NCI-H774 (cell line): ENCODE data around the gene AMHR2.
"Not testable (repeated sequence)": the region's sequence is repeated elsewhere in the genome, so short reads cannot be mapped to it uniquely, and the experiment has no call there.

Experiments used
- DNase-seq: peaks from one replicate; lab custom pipeline; 2025; lab: John Stamatoyannopoulos, UW

The AMHR2 gene

GRCh38 chr12:53423597-53423996 lies at the start of gene AMHR2:
AMHR2 (plus strand) TSS chr12:53423855; CDS start chr12:53423935, 80 bp downstream.
- DNase-seq, result no peak

GRCh38 chr12:53374277-53374676 lies 49.4 kb upstream of the AMHR2 start:
- DNase-seq, result not testable (repeated sequence)

- DNase-seq, result no peak
These were observed 46.9 kb upstream of the AMHR2 start for GRCh38 chr12:53376747-53377146.

DNA sequence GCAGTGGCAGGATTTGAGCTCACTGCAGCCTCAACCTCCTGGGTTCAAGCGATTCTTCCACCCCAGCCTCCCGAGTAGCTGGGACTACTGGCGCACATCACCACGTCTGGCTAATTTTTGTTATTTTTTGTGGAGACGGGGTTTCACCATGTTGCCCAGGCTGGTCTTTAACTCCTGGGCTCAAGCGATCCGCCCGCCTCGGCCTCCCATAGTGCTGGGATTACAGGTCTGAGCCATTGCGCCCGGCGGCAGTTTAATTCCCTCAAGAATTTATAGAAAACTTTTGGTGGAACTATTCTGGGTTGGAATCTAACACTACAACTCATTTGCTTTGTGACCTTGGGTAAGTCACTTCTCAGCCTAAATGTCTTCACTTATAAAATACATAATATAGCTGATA lies 45.4 kb upstream of the AMHR2 start:
- DNase-seq, result no peak

DNA sequence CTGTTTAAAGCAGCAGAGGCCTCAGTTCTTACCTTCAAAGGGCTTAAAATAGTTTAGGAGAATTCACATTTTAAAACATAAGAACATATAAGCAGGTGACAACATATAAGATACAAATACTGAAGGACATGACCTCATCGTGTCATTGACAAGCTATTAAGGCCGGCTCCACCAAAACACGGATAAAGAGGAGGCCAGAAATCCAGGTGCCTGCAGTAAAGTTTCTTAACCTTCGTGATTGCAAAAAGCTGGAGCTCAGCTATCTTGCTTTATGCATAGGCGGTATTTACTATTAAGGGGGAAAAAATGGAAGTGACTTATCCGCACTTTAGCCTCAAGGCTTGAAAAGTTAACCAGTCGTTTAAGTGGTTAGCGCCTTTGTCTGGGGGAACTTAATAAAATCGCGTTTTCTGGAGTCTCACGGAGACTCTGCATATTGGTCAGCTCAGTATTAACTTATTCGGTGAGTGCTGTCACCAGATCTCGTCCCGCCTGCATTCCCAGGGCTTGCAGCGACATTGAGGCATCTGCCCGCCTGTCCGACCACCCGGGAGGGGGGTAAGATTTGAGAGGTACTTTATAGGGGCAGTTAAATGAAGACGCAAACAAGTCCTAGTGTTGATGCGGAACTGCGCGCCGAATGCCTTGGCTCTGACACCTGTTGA lies 44.8 kb upstream of the AMHR2 start:
- peak; percentile 26 for DNase-seq

DNA sequence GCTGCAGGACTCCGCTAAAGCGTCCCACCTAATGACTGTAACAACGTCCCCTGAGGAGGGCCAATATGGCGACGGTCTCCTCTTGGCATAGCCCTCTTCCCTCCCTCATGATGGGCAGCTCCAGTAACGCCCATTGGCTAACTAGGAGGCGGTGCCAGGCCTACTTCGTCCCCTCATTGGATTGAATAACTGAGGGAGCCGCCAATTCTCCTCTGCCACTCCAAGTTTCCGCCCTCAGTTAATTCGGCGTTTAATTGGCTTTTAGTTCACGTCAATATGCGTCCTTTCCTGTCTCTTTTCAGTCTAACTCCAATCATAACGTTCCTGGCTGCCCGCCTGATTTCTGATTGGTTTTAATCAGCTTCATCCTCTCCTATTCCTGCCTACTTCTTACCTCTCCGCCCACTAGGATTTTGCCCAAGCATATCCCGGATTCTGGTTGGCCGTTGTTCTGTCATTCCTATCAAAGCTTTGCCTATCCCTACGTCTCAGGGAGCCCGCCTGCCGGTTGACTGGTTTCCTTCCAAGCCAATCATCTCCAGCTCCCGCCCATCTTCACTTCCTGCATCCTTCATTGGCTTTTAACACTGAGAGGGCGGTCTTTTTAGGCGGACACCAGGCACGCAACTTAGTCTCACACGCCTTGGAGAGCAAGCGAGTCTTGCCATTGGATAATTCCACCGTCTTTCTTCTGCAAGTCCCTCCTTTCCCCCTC lies 44.1 kb upstream of the AMHR2 start:
- DNase-seq, result peak; percentile 100

- DNase-seq, result peak; percentile 97
These were observed 43.4 kb upstream of the AMHR2 start, which contains the start of gene SP1 for GRCh38 chr12:53380104-53380793. SP1 (plus strand) TSS chr12:53380176; CDS start chr12:53380292, 116 bp downstream.

DNA sequence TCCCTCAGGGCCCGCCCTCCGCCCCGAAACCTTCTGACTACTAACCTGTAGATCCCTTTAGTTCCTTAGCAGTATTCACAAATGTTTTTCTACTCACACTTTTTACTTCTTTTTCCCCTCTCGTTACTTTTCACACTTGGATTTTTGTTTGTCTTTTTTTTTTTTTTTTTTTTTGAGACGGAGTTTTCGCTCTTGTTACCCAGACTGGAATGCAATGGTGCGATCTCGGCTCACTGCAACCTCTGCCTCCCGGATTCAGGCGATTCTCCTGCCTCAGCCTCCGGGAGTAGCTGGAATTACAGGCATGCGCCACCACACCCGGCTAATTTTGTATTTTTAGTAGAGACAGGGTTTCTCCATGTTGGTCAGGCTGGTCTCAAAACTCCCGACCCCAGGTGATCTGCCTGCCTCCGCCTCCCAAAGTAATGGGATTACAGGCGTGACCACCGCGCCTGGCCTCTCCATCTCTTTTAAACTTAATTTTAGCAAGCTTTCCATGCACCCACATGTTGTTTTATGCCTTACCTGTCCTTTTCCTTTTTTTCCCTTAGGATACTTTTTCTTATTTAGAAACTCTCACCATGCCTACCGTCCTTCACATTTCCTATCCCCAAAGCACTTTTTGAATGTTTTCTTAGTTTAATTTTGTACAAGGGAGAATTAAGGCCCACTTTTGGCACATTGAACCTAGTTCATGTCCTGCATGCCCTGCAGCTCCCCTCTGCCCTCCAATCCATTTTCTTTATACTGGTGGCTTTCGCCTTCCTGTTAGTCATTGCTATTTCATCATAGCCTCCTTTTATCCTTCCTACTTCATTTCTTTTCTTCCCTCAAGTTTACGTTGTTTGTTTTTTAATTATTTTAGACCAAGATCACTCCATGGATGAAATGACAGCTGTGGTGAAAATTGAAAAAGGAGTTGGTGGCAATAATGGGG lies 42.6 kb upstream of the AMHR2 start:
- DNase-seq, result no peak

DNA sequence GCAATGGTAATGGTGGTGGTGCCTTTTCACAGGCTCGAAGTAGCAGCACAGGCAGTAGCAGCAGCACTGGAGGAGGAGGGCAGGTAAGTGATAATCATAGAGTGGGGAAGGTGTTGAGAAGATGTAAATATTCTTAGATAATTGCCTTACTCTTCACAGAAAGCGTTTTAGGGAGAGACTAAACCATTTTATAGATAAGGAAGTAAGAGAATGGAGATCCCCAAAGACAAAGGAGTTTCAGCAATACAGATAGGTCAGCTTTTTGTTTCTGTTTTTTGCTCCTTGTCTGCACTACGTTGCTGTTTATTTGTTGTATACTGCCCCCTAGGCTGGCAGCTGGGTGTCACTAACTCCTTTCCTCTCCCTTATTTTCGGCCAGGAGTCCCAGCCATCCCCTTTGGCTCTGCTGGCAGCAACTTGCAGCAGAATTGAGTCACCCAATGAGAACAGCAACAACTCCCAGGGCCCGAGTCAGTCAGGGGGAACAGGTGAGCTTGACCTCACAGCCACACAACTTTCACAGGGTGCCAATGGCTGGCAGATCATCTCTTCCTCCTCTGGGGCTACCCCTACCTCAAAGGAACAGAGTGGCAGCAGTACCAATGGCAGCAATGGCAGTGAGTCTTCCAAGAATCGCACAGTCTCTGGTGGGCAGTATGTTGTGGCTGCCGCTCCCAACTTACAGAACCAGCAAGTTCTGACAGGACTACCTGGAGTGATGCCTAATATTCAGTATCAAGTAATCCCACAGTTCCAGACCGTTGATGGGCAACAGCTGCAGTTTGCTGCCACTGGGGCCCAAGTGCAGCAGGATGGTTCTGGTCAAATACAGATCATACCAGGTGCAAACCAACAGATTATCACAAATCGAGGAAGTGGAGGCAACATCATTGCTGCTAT lies 41.7 kb upstream of the AMHR2 start:
- no peak for DNase-seq

DNA sequence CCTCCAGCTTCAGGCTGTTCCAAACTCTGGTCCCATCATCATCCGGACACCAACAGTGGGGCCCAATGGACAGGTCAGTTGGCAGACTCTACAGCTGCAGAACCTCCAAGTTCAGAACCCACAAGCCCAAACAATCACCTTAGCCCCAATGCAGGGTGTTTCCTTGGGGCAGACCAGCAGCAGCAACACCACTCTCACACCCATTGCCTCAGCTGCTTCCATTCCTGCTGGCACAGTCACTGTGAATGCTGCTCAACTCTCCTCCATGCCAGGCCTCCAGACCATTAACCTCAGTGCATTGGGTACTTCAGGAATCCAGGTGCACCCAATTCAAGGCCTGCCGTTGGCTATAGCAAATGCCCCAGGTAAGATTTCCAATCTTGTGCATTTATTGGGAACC lies 40.4 kb upstream of the AMHR2 start:
- no peak for DNase-seq

DNA sequence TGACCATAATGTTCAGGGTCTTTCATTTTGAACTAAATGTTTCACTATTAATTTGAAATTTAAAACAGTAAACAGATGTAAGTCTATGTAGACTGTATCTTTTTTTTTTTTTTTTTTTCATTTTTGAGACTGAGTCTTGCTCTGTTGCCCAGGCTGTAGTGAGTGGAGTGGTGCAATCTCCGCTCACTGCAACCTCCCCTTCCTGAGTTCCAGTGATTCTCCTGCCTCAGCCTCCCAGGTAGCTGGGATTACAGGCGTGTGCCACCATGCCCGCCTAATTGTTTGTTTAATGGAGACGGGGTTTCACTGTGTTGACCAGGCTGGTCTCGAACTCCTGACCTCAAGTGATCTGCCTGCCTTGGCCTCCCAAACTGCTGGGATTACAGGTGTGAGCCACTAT lies 37.3 kb upstream of the AMHR2 start:
- DNase-seq, result not testable (repeated sequence)

GRCh38 chr12:53388932-53389331 lies 34.7 kb upstream of the AMHR2 start:
- no peak for DNase-seq

GRCh38 chr12:53389702-53390101 lies 34.0 kb upstream of the AMHR2 start:
- no peak for DNase-seq

- DNase-seq, result no peak
These were observed 31.9 kb upstream of the AMHR2 start for GRCh38 chr12:53391724-53392123.

DNA sequence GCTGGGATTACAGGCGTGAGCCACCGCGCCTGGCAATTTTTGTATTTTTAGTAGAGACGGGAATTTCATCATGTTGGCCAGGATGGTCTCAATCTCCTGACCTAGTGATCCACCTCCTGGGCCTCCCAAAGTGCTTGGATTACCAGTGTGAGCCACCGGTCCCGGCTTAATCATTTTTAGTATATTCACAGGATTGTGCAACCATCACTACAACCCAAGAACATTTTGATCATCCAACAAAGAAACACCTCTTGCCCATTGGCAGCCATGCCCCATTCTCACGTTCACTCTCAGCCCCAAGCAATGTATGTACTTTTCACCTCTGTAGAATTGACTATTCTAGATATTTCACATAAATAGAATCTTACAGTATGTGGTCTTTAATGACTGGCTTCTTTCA lies 23.8 kb upstream of the AMHR2 start:
- DNase-seq, result no peak

DNA sequence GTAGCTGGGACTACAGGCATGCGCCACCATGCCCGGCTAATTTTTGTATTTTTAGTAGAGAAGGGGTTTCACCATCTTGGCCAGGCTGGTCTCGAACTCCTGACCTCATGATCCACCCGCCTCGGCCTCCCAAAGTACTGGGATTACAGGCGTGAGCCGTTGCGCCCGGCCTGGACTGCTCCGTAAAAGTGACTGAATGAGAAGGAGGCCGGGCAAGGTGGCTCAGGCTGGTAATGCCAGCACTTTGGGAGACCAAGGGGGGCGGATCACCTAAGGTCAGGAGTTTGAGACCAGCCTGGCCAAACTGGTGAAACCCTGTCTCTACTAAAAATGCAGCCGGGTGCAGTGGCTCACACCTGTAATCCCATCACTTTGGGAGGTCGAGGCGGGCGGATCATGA lies 21.3 kb upstream of the AMHR2 start:
- DNase-seq, result not testable (repeated sequence)

GRCh38 chr12:53402871-53403270 lies 20.8 kb upstream of the AMHR2 start:
- DNase-seq, result no peak

GRCh38 chr12:53410951-53411350 lies 12.7 kb upstream of the AMHR2 start:
- DNase-seq, result no peak

GRCh38 chr12:53413485-53414204 lies 10.0 kb upstream of the AMHR2 start:
- DNase-seq, result no peak

GRCh38 chr12:53414756-53415417 lies 8.8 kb upstream of the AMHR2 start:
- no peak for DNase-seq
